ENCODE results near the gene SLC7A10.
"Not testable (repeated sequence)": the region's sequence is repeated elsewhere in the genome, so short reads cannot be mapped to it uniquely, and the experiment has no call there.

SLC7A10 gene

DNA sequence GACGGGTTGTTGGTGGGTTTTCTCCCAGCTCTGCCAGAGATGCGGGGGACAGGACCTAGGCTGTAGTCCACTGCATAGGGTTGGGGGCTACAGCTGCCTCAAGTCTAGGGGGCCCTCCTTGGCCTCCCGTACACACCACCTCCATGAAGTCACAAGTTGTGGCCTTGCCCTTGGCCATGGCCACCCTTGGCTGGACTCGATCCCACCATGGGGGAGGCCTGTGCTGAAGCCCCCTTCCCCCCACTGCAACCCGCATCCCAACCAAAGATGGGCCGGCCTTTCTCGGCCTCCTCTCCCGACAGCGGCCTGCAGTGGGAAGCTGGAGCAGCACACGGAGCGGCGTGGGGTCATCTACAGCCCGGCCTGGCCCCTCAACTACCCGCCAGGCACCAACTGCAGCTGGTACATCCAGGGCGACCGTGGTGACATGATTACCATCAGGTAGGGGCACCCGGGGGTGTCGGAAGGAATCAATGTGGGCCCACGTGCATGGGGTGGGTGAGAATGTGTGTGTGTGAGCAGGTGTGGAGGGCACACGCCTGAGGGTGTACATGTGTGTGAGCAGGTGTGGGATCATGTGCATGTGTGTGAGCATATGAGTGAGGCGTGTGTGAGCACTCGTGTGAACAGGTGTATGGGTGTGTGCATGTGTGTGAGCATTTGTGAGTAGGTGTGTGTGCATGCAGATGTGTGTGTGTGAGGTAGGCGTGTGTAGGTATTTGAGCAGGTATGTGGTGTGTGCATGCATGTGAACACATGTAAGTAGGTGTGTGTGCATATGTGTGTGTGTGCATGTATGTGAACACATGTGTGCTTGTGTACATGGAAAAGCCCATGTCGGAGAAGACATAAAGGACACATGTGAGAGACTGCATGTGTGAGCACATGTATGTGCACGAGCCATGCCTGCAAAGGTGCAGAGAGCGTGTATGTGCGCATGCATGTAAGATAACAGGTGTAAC lies 22.8 kb downstream of the SLC7A10 start:
- DNase-seq (ENCODE audit: low read depth in 2 of 2): no peak

DNA sequence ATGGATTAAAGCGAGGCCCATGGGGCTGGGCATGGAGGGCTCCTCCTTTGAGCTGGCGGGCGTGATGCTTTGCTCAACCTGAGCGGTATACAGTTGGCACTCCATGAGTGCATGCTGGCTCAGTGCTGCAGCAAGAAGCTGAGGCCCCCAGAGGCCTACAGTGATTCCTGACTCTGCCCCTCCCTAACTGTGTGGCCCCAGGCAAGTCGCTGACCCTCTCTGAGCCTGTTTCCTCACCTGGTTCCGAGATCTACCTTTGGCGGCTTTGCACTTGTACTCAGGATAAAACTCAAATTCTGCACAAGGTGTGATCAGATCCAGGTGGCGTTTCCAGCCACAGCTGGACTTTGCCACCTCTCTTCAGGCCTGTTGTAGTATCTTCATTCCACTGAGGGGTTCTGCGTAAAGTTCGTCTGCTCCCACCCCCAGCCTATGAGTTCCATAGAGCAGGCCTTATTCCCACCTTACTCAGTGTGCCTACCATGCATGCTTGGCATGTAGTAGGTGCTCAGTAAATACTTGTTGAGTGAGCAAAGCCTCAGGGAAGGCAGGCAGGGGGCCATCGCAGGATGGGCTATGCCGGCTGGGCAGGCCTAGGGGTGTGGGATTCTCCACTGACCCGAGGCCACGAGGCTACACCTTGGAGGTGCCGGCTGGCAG lies 23.6 kb downstream of the SLC7A10 start:
- DNase-seq (ENCODE audit: low read depth in 2 of 2): no peak

DNA sequence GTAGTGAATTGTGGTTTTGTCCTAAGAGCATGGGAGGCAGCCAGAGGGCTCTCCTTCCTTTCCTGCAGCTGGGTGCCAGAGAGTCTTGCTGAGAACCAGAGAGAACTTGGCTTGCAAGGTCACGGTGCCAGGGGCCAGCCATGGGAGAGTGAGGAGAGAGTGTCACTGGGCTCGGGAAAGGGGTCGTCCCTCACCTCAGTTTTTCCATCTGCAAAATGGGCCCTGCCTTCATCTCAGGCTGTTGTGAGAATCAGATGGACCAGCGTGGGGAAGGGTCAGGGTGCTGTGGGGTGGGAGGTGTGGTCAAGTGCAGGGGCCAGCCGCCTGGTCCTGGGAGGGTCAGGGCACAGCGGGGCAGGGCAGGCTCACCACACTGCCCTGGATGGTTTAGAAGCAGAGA lies 24.2 kb downstream of the SLC7A10 start:
- DNase-seq (ENCODE audit: low read depth in 2 of 2): no peak

DNA sequence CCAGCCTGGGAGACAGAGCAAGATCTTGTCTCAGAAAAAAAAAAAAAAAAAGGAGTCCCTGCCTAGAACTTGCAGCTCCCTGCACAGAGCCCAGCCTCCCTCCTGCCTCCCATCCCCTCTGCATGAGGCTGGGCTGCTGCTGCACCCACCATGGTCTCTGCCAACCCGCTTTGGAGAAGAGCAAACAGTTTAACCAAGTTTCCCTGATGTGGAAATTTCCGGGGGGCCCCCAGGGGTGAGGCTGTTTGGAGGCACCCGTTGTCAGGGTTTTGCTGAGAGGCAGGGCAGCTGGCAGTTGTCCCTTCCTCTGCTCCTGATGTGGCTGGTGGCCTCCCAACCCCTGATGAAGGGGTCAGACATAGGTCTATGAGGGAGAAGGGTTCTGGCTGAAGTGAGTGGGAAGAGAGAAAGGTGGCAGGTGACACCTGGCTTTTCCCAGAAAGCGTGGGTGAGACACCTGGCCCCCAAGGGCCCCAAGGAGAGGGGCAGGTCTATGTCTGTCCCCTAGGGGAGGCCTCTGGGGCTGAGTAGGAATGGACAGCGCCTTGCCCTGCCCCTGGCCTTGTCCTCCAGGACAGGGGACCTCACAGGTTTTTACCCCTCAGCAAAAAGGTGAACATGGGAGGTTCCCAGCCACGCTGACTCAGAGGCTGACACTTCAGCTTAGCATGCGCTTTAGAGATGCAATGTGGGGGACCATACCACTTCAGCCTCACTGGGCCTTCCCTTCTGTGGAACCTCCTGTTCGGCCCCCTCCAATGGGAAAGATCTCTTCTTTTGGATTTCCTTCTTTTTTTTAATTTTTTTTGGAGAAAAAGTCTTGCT lies 26.0 kb downstream of the SLC7A10 start:
- no peak for DNase-seq (ENCODE audit: low read depth in 2 of 2)

DNA sequence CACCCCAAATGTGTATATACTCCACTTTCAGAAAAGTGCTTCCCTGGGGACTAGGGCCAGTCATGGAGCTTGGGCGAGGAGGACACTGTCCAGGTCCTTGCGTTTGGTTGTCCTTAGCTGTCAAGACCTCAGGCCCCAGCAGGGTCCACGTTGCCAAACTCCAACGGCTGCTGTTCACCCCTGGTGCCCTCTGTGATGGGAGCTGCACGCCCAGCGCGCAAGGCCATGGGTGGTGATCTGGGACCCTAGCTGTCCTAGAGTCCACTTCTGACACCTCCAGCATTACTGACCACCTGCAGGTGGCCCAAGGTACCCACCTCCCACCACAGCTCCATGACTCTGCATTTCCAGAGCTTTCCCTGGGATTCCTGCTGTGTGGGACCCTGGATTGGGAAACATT lies 27.5 kb downstream of the SLC7A10 start:
- DNase-seq (ENCODE audit: low read depth in 2 of 2): no peak

DNA sequence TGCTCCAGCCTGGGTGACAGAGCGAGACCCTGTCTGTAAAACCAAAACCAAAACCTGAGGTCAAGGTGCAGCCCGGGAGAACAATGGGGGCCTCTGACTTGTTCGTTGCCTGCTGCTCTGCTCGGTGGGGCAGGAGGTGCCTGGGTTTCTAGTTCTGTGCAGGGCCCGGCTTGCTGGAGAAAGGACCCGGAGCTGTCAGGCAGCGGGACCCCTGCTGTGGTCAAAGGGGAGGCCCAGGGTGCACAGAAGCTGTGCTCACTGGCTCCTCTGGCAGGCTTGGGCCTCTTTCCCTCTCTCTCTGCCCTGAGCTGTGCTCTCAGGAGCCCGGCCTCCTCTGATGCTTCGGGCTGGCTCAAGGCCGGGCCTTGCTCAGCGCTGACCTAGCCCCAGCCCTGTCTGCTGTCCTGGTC lies 28.1 kb downstream of the SLC7A10 start:
- DNase-seq (ENCODE audit: low read depth in 2 of 2): no peak

DNA sequence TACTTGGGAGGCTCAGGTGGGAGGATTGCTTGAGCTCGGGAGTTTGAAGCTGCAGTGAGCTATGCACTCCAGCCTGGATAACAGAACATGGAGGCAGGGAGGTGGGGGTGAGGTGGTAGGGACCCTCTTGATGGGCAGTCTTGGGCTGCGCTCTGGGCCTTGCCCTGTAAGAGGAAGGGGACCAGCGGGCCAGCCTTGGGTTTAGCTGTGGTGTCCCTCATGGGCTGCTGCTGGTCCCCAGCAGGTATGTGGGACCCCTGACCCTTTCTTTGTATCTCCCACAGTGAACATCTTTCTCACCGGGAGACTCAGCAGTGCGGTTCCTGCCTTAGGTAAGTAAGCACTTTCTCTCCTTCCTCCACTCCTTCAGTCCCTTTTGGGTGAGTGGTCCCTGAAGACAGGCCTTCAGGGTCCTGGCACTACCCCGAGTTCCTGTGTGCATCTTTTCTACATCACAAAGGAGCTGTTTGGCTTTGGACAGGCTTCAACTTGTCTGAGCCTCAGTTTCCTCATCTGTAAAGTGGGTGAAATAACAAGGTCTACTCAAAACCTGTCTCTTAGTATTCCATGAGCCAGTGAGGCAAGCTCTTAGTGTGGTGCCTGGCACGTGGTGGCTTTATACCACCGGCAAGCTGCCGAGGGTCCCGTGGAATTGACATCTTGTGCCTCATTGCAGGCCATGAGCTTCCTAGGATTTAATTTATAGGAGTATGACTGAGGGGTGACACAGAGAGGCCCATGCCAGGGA lies 29.0 kb downstream of the SLC7A10 start:
- DNase-seq (ENCODE audit: low read depth in 2 of 2): no peak

DNA sequence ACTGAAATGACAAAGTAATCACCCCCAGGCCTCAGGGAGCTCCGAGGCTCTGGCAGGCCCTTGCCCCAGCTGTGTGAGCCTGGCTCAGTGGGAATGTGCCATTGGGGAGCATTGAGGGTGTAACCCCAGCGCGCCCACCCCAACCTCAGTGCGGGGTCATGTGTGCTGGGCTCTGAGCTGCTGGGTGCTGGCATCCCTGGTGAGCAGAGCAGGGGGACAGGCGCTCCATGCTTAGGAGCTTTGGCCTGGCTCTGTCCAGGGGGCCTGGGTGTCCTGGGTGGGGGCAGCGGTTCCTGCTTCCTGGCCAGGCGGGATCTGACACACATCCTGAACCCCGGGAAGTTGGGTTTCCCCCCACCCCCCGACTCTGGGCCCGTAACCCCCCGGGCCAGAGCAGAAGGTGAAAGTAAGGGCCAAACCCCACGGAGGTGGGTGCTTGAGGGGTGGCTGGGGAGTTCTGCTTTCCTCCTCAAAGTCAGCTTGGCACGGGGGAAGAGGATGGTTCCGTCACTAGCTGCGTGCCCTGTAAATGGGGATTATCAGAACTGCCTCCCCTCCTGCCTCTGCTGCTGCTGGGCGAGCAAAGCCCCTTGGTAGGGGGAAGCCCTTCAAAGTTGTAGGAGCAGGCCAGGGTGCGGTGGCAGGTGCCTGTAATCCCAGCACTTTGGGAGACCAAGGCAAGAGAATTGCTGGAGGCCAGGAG lies 29.9 kb downstream of the SLC7A10 start:
- DNase-seq (ENCODE audit: low read depth in 2 of 2): no peak

DNA sequence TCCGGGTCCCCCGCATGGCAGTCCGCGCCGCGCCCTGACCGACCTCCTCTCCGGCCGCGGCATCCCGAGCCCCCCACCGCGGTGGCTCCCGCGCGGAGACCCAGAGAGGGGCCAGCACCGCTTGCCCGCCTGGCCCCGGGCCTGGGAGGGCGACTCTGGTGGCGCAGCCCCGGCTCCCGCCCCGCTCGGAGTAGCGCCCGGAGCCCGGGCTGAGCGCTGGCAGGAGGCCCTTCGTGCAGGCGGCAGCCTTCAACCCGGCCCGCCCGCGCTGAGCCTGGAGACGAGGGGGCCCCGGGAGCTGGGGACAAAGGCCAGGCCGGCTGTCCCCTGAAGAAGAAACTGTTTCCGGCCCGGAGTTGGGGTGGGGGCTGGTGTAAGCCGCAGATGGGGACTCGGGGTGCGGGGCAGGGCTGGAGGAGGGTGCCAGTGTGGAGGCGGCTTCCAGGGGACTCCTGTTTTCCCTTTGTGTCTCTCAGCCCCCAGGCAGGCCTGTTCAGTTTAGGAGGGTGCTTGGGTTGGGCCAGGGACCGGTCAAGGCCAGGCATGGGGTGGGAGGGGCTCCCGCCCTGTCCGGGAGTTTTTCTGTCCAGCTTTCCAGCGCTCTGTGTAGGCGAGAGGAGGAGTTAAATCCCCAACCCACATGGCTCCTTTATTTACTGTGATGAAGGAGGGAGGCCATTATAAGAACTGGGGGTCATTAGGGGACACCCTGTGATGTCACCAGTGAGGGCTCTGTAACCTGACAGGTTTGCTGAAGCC lies 30.6 kb downstream of the SLC7A10 start:
- DNase-seq (ENCODE audit: low read depth in 2 of 2): no peak

DNA sequence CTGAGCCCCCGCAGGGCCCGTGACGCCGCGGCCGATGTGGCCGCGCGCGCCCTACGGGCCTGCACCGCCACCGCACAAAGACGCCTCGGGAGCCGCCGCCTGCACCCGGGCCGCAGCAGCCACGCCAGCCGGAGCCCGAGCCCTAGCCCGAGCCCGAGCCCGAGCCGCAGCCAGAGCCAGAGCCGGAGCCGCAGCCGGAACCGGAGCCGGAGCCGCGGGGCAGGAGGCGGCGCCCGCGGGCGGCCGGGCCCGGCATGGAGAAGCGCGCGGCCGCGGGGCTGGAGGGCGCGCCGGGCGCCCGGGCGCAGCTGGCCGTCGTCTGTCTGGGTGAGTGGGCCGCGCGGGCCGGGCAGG lies 31.1 kb downstream of the SLC7A10 start:
- DNase-seq (ENCODE audit: low read depth in 2 of 2): no peak

DNA sequence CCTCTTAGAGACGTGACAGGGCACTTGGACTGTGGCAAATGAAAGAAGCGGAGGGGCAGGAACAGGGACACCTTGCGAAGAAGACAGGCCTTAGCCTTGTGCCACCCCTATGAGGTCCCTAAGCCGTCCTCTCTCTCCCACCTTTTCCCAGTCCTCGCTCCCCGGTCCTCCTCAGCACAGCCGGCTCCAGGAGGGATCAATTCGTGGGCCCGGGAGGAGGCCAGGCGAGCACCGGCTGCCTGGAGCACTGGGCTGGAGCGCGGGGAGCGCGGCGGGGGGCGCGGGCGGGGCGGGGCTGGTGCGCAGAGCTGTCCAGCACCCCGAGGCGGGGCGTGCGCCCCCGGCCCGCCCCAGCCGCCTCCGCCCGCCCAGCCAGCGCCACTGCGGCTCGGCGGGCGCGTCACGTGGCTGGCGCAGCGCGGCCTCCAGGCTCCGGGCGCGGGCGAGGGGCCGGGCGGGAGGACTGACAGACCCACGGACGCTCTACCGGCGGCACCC lies 31.7 kb downstream of the SLC7A10 start, which contains the start of gene LRP3:
Gene LRP3 (plus strand): TSS at position 466 of the 498 bp plus-strand sequence. CDS start 456 bp downstream, outside the sequence.
- no peak for DNase-seq (ENCODE audit: low read depth in 2 of 2)

DNA sequence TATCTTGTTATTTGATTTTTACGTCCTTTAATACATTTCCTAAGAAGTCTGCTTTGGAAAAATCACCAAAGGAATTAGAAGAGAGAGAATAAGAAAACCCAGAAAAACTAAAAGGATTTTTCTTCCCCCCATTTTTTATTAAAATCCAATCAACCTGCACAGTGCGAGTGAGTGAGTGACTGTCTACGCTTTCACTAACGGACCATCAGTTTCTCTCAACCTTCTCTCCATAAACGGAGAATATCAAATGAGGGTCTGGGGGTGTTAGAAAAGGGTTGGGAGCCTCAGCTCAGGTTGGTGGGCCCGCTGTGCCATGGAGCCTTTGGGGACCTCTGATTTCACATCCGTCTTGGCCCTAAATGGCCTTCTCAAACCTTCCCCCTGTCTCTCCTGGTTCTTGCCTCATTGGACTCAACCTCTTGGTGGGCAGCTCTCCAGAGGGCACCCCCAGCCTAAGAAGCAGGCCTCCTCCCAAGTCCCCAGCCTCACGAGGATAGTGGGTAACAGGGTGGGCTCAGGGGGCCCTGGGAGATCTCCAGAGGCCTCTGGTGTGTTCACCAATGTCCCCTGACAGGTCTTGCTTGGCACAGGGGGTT lies 32.3 kb downstream of the SLC7A10 start:
- DNase-seq (ENCODE audit: low read depth in 2 of 2): no peak

DNA sequence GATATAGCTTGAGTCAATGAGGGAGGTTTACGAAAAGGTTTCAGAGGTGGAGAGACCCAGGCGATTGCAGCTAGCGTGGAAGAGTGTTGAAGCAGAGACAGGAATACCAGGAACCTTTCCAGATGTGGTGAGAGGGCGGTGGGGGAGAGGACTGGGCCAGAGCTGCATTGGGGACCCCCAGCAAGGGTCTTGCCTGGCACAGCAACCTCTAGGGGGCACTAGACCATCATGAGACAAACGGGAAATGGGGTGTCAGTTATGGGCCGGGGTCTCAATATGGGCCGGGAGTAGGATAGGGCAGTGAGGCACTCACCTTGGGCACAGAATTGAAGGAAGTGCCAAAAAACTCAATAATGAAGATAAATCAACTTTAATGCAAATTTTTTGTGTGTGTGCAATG lies 33.6 kb downstream of the SLC7A10 start:
- DNase-seq (ENCODE audit: low read depth in 2 of 2): no peak

DNA sequence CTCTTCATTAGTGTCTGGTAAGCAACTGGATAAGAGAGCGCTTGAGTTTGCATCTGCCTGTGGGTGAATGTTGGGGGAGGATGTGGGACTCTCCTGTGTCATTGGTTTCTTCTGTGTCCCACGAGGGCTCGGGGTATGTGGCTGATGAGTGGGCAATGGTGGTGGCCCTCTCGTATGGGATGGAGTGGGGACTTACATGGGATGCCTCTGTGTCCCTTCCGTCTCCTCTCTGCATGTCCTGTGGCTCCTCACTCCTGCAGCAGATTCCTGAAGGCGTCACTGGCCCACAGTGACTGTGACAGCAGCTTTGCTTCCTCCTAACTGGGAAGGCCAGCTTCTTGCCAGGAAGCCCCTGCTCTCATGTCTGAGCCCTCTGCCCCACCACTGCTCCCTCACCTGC lies 34.1 kb downstream of the SLC7A10 start:
- no peak for DNase-seq (ENCODE audit: low read depth in 2 of 2)

DNA sequence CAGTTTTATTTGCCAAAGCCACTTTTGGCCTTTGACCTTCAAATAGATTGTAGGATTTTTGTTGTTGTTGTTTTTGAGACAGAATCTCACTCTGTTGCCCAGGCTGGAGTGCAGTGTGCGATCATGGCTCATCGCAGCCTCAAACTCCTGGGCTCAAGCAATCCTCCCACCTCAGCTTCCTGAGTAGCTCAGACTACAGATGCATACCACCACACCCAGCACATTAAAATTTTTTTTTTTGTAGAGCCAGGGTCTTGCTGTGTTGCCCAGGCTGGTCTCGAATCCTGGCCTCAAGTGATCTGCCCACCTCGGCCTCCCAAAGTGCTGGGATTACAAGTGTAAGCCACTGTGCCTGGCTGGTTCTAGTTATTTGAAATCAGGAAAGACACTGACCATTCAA lies 34.6 kb downstream of the SLC7A10 start:
- DNase-seq (ENCODE audit: low read depth in 2 of 2): not testable (repeated sequence)

DNA sequence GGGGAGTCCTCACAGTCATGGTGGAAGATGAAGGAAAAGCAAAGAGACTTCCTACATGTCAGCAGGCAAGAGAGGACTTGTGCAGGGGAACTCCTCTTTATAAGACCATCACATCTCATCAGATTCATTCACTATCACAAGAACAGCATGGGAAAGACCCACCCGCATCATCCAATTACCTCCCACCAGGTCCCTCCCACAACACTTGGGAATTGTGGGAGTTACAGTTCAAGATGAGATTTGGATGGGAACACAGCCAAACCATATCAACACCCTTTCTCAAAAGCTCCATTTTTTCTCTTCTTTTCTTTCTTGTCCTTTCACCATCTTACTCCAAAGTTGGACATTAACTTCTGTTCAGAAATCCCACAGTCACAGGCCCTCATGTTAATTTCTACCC lies 36.2 kb downstream of the SLC7A10 start:
- no peak for DNase-seq (ENCODE audit: low read depth in 2 of 2)

DNA sequence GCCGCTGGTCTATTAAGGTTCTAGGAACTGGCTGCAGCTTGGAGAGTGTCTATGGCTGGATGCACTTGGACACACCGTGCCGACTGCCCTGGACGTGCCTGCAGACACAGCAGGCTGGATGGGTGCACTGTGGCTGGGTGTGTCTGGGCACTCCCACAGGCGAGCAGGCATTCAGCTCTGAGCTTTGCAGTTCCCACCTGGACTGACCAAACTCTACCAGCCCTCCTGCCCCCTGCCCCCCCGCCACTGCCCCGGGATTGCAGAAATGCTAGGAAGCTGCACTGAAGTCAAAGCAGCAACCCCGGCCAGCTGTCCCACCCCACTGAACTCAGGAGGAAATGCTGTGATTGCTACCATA lies 38.5 kb downstream of the SLC7A10 start:
- no peak for DNase-seq (ENCODE audit: low read depth in 2 of 2)

DNA sequence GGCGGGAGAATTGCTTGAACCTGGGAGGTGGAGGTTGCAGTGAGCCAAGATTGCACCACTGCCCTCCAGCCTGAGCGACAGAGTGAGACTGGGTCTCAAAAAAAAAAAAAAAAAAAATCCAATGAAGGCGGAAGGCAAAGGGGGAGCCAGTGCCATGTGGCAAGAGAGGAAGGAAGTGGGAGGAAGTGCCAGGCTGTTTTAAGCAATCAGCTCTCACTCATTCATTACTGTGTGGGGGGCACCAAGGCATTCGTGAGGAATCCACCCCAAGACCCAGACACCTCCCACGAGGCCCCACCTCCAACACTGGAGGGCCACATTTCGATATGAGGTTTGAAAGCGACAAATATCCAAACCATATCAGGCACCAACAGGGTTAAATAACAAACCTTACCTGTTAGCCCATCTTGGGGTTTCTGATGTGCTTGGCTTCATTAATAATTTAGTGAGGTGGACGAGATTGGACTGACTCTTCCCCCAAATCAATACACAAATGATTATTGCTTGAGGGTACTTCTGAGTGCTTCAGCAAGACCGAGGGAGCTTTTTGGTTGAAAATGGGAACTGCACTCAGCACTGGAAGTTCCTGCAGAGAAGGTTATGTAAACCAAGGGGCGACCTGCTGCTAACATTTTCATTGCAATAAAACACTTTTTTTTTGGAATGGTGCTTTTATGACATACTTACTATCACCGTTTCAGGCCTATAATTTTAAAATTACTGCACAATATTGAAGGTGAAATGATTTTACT lies 39.0 kb downstream of the SLC7A10 start:
- no peak for DNase-seq (ENCODE audit: low read depth in 2 of 2)

DNA sequence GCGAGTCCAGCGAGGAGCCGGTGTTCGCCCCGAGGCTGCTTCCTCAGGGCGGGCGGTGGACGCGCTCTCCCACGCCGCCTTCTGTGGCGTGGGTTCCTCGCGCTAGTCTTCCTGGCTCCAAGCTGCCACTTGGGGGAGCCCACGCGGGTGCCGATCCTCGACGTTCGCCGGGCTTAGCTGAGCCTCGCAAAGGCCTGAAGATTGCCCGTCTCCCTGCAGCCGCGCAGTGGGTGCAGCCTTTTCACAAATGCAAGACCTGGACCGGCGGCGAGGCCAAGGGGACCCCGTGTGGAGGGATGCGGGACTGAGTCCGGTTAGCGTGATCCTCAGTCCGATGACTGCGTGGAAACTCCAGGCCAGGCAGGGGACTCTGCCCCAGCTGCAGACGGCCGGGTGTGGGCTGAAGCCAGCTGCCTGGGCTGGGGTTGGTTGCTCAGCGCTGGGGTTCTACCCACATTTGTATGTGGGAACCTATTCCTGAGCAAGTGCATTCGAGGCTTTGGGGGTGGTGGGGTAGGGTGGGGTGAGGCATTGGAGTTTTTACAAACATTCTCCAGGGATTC lies 48.2 kb downstream of the SLC7A10 start:
- no peak for DNase-seq (ENCODE audit: low read depth in 2 of 2)

All from fibroblast of skin of left biceps (primary cell).